Immature natural killer cell (primary cell): ENCODE data around the gene INCENP. TPM values are rescaled to one million over a fixed set of nuclear protein-coding genes. Genes with fewer than 3 reads are reported as not detected.
"Not testable (repeated sequence)": the region's sequence is repeated elsewhere in the genome, so short reads cannot be mapped to it uniquely, and the experiment has no call there.

Source experiments
- DNase-seq, 3 donors: peaks; one replicate each; pipeline ENCODE4 v3.0.0; 2022; ENCODE audit warnings: mixed read lengths in 1 of 3
- H3K27ac Mint-ChIP-seq, 6 donors: one replicate each; pipeline ENCODE4 v1.8.0; 2020; ENCODE audit warnings: mixed read lengths in 6 of 6, mild to moderate bottlenecking in 5 of 6, inconsistent platforms in 4 of 6, moderate library complexity in 3 of 6
- H3K27me3 Mint-ChIP-seq, 3 donors: one replicate each; pipeline ENCODE4 v1.8.0; 2020 to 2021; ENCODE audit warnings: low read depth in 3 of 3, mild to moderate bottlenecking in 3 of 3, mixed read lengths in 3 of 3, moderate library complexity in 3 of 3, inconsistent platforms in 1 of 3
- H3K36me3 Mint-ChIP-seq, 3 donors: one replicate each; pipeline ENCODE4 v1.8.0; 2020; ENCODE audit warnings: mixed read lengths in 3 of 3, inconsistent platforms in 2 of 3, mild to moderate bottlenecking in 2 of 3
- H3K4me1 Mint-ChIP-seq, 2 donors: one replicate each; pipeline ENCODE4 v1.8.0; 2020; ENCODE audit warnings: inconsistent platforms in 2 of 2, mild to moderate bottlenecking in 2 of 2, mixed read lengths in 2 of 2, moderate library complexity in 1 of 2
- H3K4me3 Mint-ChIP-seq, 5 donors: one replicate each; pipeline ENCODE4 v1.8.0; 2020; ENCODE audit warnings: mild to moderate bottlenecking in 5 of 5, mixed read lengths in 5 of 5, inconsistent platforms in 3 of 5, moderate library complexity in 3 of 5
- H3K9me3 Mint-ChIP-seq, 6 donors: one replicate each; pipeline ENCODE4 v1.8.0; 2020; ENCODE audit warnings: mild to moderate bottlenecking in 6 of 6, mixed read lengths in 6 of 6, inconsistent platforms in 4 of 6, moderate library complexity in 3 of 6
- polyA plus RNA-seq, 3 donors: library from polyadenylated mRNA; unstranded; fragments of 300-500 nt; fragmentation: Illumina TruSeq; gene quantifications; one replicate each; pipeline ENCODE4 v1.2.3, GENCODE V29; 2021

INCENP gene
- polyA plus RNA-seq, result 1 to 10 TPM; 1.9 to 3.1 (median 2.7) TPM

DNA sequence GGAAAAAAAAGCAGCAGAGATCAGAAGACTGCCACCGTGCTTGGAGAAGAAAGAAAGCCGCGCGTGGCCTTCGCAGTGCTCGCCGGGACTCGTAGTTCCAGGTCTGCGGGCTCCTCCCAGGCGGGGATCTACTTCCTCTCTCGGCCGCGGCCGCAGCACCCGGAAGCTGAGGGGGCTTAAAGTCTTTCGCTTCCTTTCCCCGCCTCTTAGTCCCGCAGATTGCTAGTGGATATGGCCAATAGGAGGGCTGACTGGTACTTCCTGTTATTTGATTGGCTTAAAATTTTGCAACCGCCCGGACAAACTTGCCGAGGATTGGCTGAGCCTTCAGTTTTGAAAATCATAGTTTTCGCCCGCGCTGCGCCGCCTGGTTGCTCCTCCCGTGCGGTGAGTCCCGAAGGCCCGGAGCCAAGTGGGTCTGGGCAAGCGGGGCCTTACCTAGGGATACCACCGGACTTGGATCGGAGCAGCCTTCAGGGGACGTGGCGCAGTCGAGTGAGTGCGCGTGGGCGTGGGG is at the start of gene INCENP:
Gene INCENP, plus strand, starts transcription at position 343 of the 517 bp plus-strand sequence. CDS start 4,151 bp downstream, outside the sequence.
- Mint-ChIP-seq H3K27ac (peak within 1 kb of the TSS; percentile 84 to 93 (median 90)), H3K36me3 (peaks cover 0 to 3% (median 3%) of the 10 kb centered on the region in 3 donors), H3K4me1 (peaks cover 24 to 27% of the 10 kb centered on the region in 2 donors), H3K4me3 (peak within 1 kb of the TSS; percentile 94 to 96 (median 95)), H3K27me3 (peaks cover 8 to 9% (median 8%) of the 10 kb centered on the region in 3 donors), H3K9me3 (no peaks in the 10 kb centered on the region)
- peak; percentile 93 to 96 (median 95) for DNase-seq

DNA sequence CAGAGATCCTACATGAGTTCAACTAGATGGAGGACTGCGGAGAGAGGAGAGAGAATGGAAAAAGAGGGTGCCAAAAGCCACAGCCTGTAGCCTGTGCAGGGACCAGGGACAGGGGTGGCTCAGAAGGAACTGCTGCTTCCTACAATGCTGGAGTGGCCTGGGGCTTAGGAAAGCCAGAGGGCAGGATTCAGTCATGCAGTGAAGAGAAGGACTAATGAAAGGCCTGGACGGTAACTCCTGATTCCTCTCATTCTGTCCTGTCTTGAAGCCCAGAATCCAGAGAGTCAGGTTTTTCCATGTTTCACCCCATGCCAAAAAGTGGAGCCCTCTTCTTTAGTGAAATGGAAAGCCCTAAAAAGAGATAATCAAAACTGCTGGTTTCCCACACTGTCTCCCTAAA is 48.4 kb upstream of the INCENP start:
- peaks cover 0 to 5% (median 4%) of the 10 kb centered on the region in 3 donors for H3K27me3 Mint-ChIP-seq
- no peaks in the 10 kb centered on the region for H3K9me3 Mint-ChIP-seq
- H3K4me1 Mint-ChIP-seq, result no peaks in the 10 kb centered on the region
- H3K36me3 Mint-ChIP-seq, result no peaks in the 10 kb centered on the region
- no peak for DNase-seq
- no peak overlapping the region for H3K4me3 Mint-ChIP-seq
- H3K27ac Mint-ChIP-seq, result no peak overlapping the region

DNA sequence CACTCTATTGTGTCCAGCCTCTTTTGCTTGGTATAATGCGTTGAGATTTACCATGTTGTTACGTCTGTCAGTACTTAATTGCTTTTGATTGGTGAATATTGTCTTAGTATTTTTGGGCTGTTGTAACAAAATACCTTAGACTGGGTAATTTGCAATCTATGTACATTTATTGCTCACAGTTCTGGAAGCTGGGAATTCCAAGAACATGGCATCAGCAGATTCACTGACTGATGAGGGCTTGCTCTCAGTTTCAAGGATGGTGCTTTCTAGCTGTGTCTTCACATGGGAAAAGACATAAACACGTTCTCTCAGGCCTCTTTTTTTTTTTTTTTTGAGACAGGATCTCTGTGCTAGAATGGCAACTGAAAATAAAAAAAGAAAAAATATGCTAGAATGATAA is 46.7 kb upstream of the INCENP start:
- Mint-ChIP-seq H3K9me3 (no peaks in the 10 kb centered on the region), H3K27me3 (peaks cover 0 to 5% (median 4%) of the 10 kb centered on the region in 3 donors), H3K27ac (no peak overlapping the region), H3K4me3 (no peak overlapping the region), H3K4me1 (peaks cover 4 to 6% of the 10 kb centered on the region in 2 donors), H3K36me3 (no peaks in the 10 kb centered on the region)
- DNase-seq, result no peak

DNA sequence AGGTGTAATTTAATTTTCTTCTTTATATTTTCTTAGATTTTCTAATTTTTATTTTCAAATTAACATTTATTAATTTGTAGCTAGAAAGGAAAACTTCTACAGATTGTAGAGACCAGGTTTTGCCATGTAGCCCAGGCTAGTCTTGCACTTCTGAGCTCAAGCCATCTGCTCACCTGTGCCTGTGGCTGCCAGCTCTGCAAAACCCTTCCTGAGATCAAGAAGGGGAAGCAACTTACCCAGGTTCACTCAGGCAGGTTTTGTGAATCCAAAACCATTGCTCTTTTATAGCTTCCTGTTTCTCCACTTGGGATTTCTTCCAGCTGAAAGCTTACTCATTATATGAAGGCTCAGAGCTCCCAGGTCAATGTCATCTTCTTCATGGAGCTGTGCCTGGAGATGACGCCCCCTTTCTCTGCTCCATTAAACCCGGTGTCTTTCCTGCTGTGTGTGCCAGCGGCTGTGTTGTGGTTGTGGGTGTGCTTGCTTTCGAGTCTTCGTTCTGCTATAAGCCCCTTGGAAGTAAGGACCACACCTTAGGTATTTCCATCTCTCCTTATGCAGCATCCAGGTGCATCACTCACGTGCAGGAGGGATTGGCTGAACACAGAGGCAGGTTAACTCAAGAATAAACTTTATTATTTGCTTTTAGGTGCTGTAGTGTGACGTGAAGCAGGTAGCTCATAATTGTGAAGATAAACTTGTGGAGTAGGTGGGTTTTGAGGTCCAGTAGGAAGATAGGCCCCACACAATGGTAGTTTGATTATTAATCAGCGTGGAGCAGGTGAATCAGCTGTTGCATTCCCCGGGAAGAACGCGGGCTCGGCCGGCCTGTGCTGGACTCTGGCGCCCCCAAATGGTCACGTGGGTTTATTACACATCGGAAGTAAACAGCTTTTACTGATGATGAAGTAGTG is 42.2 kb upstream of the INCENP start:
- Mint-ChIP-seq H3K9me3 (no peaks in the 10 kb centered on the region), H3K4me3 (peak overlapping the region in 2 of 5 donors; percentile 36 to 63), H3K27ac (peak overlapping the region in 3 of 6 donors; percentile 13 to 45 (median 36)), H3K27me3 (peaks cover 0 to 6% (median 3%) of the 10 kb centered on the region in 3 donors), H3K4me1 (peaks cover 4 to 9% of the 10 kb centered on the region in 2 donors), H3K36me3 (no peaks in the 10 kb centered on the region)
- DNase-seq, result peak; percentile 63 to 70 (median 67)

DNA sequence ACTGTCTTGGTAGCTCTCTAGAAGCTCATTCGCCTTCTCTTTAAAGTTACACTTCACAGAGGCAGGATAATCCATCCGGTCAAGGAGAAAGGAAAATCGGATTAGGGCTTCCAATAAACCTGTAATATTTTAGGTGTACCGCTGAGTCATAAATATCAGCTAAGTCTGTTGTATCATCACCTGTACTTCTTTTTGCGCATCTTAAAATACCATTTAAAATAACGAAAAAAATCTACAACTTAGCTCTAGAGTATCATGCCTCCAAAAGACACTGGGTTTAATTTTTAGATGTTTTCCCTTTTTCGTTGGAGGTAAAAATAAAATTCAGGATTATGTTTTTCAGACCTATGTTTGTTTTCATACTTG is 41.5 kb upstream of the INCENP start:
- H3K4me1 Mint-ChIP-seq, result peaks cover 4 to 9% of the 10 kb centered on the region in 2 donors
- no peaks in the 10 kb centered on the region for H3K9me3 Mint-ChIP-seq
- peak overlapping the region in 2 of 6 donors; percentile 13 to 45 for H3K27ac Mint-ChIP-seq
- no peak for DNase-seq
- H3K4me3 Mint-ChIP-seq, result no peak overlapping the region
- no peaks in the 10 kb centered on the region for H3K36me3 Mint-ChIP-seq
- peaks cover 0 to 6% (median 3%) of the 10 kb centered on the region in 3 donors for H3K27me3 Mint-ChIP-seq

DNA sequence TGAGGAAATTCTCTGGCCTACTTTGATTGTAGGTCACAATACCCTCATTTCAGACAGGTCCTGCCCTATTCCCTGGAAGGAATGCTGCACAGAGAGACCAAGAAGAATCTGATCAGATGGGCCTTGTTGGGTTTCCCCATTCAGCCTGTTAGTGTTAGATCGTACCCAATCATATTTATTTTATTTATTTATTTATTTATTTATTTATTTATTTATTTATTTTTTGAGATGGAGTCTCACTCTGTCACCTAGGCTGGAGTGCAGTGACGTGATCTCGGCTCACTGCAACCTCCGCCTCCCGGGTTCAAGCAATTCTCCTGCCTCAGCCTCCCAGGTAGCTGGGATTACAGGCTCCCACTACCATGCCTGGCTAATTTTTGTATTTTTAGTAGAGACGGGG is 39.0 kb upstream of the INCENP start:
- not testable (repeated sequence) for DNase-seq, H3K4me1 Mint-ChIP-seq, H3K4me3 Mint-ChIP-seq, H3K27me3 Mint-ChIP-seq, H3K27ac Mint-ChIP-seq, H3K36me3 Mint-ChIP-seq
- H3K9me3 Mint-ChIP-seq, result peaks cover 0 to 13% (median 1%) of the 10 kb centered on the region in 6 donors

DNA sequence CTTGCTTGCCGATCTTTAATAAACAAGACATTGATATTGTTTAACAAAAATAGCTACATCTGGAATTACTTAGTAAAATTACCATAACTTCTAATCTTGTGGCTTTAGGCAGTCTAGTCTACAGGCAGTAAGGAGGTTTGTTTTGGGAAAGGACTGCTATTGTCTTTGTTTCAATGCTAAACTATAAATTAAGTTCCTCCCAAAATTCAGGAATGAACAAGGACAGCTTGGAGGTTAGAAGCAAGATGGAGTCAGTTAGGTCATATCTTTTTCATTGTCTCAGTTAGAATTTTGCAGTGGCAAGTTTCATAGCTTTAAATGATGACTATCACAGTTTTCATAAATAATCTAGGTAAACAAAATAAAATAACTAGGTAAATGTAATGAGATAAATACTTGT is 36.1 kb upstream of the INCENP start:
- H3K4me3 Mint-ChIP-seq, result no peak overlapping the region
- H3K36me3 Mint-ChIP-seq, result peaks cover 0 to 3% (median 0%) of the 10 kb centered on the region in 3 donors
- no peak overlapping the region for H3K27ac Mint-ChIP-seq
- peaks cover 0 to 7% (median 2%) of the 10 kb centered on the region in 3 donors for H3K27me3 Mint-ChIP-seq
- no peak for DNase-seq
- no peaks in the 10 kb centered on the region for H3K4me1 Mint-ChIP-seq
- H3K9me3 Mint-ChIP-seq, result peaks cover 0 to 13% (median 1%) of the 10 kb centered on the region in 6 donors

DNA sequence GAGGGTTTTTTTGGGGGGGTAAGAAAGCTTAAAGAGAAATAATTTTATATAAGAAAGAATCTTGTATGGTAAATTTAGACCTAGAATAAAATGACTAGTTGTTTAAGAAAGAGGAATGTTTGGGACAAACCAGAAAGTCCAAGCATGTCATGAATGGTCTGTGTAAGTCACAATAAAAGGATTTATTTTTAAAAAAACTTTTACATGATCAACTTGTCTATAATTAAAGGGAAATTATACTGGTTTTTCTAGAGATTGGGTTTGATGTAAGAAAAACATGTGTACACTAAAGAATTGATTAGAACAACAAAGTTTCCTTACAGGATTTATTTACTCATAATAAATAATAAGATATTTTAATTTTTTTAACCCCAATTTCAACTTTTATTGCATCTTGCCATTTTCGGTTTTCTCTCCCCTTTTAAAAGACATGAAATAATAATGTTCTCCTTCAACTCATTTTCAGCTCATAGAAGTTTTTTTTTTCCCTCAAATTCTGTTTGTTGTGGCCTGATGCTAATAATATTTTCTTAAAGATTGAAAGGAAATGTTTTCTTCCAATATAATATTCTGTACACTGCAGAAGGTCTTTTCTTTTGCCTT is 35.4 kb upstream of the INCENP start:
- no peak for DNase-seq
- Mint-ChIP-seq H3K4me1 (no peaks in the 10 kb centered on the region), H3K36me3 (peaks cover 0 to 3% (median 0%) of the 10 kb centered on the region in 3 donors)

DNA sequence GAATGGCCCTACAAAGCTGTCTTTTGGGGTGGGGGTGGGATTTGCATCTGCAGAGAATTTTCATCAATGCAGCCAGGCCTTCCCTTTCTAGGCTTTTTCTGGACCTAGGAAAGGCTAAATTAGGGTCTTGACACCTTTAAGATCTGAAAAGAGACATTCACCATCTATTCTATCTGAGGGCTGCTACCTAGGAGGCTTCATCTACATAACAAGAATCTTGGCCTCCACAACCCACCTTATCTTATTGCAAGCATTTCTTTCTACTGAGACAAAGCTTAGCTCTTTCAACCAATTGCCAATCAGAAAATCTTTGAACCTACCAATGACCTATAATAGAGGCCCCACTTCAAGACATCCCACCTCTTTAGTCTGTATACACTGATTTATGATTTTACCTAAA is 20.7 kb upstream of the INCENP start:
- Mint-ChIP-seq H3K4me3 (no peak overlapping the region), H3K4me1 (peaks cover 18 to 20% of the 10 kb centered on the region in 2 donors), H3K27ac (peak overlapping the region in 5 of 6 donors; percentile 9 to 84 (median 41)), H3K36me3 (no peaks in the 10 kb centered on the region), H3K9me3 (no peaks in the 10 kb centered on the region), H3K27me3 (peaks cover 0 to 1% (median 0%) of the 10 kb centered on the region in 3 donors)
- DNase-seq, result no peak

More for the DNA sequence above, 35.4 kb upstream of the INCENP start:
- Mint-ChIP-seq H3K9me3 (peaks cover 0 to 13% (median 1%) of the 10 kb centered on the region in 6 donors), H3K27me3 (peaks cover 0 to 5% (median 2%) of the 10 kb centered on the region in 3 donors), H3K27ac (no peak overlapping the region), H3K4me3 (no peak overlapping the region)

DNA sequence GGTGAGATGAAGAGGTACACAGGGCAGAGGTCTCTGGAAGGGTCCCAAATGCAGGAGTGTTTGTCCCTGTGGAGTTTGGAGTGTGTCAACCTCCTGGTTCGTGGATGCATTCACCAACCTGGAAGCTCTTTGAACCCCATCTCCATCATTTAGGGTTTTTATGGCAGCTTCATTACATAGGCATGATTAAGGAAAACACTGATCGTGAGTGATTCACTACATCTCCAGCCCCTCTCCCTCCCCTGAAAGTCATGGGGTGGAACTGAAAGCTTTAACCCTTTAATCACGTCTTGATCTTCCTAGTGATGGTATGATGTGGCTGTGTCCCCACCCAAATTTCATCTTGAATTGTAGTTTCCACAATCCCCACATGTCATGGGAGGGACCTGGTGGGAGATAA is 19.8 kb upstream of the INCENP start:
- H3K36me3 Mint-ChIP-seq, result no peaks in the 10 kb centered on the region
- no peaks in the 10 kb centered on the region for H3K9me3 Mint-ChIP-seq
- peak overlapping the region in 5 of 6 donors; percentile 42 to 84 (median 63) for H3K27ac Mint-ChIP-seq
- no peak overlapping the region for H3K4me3 Mint-ChIP-seq
- H3K27me3 Mint-ChIP-seq, result peaks cover 0 to 1% (median 0%) of the 10 kb centered on the region in 3 donors
- DNase-seq, result no peak
- H3K4me1 Mint-ChIP-seq, result peaks cover 18 to 20% of the 10 kb centered on the region in 2 donors

DNA sequence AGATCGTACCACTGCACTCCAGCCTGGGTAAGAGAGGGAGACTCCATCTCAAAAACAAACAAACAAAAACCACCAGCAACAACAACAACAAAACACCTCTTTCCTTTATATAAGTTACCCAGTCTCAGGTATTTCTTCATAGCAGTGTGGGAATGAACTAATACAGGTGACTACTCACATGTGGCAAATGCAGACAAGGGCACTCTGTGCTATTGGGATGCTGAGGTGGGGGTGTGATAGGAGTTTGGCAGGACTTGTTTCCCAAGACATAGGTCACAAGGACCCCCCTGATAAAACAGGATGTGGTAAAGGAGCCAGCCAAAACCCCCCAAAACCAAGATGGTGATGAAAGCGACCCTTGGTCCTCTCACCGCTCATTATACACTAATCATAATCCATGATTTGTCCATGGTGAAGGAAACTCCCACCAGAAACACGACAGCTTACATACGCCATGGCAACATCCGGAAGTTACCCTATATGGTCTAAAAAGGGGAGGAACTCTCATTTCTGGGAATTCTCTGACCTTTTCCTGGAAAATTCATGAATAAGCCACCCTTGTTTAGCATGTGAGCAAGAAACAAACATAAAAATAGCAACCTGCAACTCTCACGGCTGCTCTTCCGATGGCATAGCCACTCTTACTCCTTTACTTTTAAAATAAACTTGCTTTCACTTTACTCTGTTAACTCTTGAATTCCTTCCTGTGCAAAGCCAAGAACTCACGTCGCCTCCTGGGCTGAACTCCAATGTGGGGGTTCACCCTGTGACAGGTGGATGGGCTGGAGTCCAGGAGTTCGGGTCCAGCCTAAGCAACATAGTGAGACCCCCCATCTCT is 18.8 kb upstream of the INCENP start:
- peak in 1 of 3 donors; percentile 12 for DNase-seq
- H3K4me3 Mint-ChIP-seq, result peak overlapping the region; percentile 74 to 91 (median 87)
- no peaks in the 10 kb centered on the region for H3K36me3 Mint-ChIP-seq
- peak overlapping the region; percentile 62 to 96 (median 94) for H3K27ac Mint-ChIP-seq
- peaks cover 18 to 20% of the 10 kb centered on the region in 2 donors for H3K4me1 Mint-ChIP-seq
- peaks cover 0 to 1% (median 0%) of the 10 kb centered on the region in 3 donors for H3K27me3 Mint-ChIP-seq
- H3K9me3 Mint-ChIP-seq, result no peaks in the 10 kb centered on the region

DNA sequence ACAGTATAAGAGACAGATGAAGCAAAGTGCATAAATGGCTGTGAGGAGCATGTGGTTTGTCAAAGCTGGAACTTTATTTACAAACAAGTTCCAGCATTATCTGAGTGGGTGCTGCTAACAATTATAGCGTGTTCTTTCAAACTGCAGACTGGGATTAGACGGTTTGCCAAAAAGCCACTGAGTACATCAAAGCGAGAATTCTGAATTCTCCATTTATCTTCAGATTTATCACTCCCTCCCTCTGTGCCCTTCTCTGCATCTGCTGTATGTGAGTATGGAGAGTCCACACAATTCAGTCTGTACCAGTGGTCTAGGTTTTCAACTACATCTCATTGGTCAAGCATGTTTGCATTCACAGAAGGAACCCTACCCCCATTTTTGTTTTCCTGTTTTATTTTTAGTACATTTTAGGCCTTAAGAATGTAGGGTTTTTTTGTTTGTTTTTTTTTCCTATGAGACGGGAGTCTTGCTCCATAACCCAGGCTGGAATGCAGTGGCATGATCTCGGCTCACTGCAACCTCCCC is 18.1 kb upstream of the INCENP start:
- no peak for DNase-seq
- H3K4me1 Mint-ChIP-seq, result peaks cover 18 to 20% of the 10 kb centered on the region in 2 donors
- H3K4me3 Mint-ChIP-seq, result peak overlapping the region; percentile 74 to 91 (median 87)
- H3K27me3 Mint-ChIP-seq, result peaks cover 0 to under 1% (median 0%) of the 10 kb centered on the region in 3 donors
- peak overlapping the region; percentile 62 to 96 (median 94) for H3K27ac Mint-ChIP-seq
- H3K9me3 Mint-ChIP-seq, result no peaks in the 10 kb centered on the region
- H3K36me3 Mint-ChIP-seq, result no peaks in the 10 kb centered on the region
